HG02623 (cell line): ENCODE measurements around the gene SLC35B4.

Experiments
- ATAC-seq: cut with Tn5 transposase; IDR thresholded peaks from one replicate; pipeline ENCODE4 v1.9.1; 2021; ENCODE audit warnings: moderate library complexity; ENCODE audit not compliant: unreplicated experiment

Gene SLC35B4, protein sequence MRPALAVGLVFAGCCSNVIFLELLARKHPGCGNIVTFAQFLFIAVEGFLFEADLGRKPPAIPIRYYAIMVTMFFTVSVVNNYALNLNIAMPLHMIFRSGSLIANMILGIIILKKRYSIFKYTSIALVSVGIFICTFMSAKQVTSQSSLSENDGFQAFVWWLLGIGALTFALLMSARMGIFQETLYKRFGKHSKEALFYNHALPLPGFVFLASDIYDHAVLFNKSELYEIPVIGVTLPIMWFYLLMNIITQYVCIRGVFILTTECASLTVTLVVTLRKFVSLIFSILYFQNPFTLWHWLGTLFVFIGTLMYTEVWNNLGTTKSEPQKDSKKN

DNA sequence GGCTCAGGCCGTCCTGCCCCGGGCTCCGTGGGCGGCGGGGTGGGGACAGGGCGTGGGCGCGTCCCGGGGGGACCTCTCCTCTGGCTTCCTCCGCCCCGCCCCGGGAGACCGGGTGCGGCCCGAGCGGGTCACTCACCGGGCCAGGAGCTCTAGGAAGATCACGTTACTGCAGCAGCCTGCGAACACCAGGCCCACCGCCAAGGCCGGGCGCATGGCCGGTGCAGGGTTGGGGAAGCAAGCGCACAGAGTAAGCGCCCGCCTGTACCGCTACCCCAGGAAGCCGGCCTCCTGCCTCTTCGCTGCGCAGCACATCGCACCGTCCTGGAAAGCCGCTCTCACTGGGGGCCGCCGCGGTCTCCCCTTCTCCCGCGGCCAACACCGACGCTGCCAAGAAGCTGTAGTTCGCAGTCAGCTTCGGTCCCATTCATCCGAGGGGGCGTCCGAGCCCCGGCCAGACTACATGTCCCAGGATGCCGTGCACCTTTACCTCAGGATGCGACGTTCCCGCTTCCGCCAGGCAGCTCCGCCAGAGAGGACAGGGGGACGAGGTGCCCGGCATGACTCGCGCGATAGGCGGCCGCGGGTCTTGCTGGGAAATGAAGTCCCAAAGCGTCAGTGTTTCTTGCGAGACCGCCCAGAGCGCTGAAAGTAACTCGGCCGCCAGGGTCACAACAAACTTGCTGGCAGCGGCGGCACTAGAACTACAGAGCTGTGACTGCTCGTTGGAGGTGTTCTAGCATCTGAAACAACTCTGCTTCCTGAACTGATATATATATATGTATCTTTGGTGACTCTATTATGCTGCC is at the start of gene SLC35B4:
SLC35B4 (minus strand) TSS at position 392 of the 806 bp plus-strand sequence; CDS start at position 213, 179 bp downstream.
- ATAC-seq: peak; percentile 99

GRCh38 chr7:134366481-134366880 is 49.8 kb upstream of the SLC35B4 start:
- no peak for ATAC-seq

GRCh38 chr7:134365341-134366054 is 48.8 kb upstream of the SLC35B4 start:
- ATAC-seq: no peak

DNA sequence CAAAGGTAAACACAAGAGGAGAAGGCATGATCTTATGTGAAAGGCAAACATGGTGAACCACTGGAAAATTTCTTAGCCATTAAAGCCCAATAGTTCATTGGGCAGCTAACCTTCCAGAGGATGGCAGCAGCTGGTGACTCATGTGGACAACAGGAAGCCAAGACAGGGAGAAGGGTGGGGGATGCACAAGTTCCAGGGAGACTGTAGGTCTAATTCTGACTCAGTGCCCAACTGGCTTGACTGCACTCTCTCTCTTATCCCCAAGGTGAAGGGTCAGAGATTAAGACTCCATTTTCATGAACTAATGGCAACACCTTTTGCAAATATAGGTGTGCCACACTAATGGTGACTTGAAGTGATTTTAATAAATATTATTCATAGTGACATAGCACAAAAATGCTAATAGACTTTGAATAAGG is 47.9 kb upstream of the SLC35B4 start:
- no peak for ATAC-seq

GRCh38 chr7:134362587-134363483 is 46.1 kb upstream of the SLC35B4 start:
- ATAC-seq: no peak

DNA sequence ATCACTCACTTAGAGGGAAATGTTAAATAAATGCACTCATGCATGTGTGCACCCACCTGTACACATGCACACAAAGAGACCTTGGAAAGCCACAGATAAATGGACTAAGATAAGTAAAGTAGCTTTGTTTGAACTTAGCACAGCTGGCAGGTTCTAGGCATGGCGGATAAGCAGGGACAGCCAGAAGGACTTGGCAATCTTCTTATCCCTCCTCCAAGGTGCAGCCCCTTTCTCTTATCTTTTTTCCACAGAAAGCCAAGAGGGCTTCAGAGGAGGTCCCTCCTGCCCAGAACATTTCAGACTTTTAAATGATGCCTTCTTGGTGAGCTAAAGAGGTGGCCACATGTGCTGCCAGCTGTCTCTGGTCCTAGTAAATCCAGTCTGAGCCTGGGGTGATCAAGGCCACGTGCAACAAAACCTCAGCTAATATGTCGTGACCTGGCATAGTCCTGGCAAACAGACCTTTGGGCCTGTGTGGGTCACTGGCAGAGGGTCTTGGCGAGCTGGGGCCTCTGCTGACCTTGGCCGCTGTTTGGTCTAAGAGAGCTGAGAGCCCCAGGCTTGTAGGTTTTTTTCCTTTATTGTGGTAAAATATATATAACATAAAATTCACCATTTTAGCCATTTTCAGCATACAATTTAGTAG is 43.2 kb upstream of the SLC35B4 start:
- ATAC-seq: no peak

- ATAC-seq: no peak
Measured at GRCh38 chr7:134357486-134357885, 40.8 kb upstream of the SLC35B4 start.

- ATAC-seq: no peak
Measured at GRCh38 chr7:134356421-134356936, 39.7 kb upstream of the SLC35B4 start.

GRCh38 chr7:134355927-134356326 is 39.2 kb upstream of the SLC35B4 start:
- ATAC-seq: no peak

DNA sequence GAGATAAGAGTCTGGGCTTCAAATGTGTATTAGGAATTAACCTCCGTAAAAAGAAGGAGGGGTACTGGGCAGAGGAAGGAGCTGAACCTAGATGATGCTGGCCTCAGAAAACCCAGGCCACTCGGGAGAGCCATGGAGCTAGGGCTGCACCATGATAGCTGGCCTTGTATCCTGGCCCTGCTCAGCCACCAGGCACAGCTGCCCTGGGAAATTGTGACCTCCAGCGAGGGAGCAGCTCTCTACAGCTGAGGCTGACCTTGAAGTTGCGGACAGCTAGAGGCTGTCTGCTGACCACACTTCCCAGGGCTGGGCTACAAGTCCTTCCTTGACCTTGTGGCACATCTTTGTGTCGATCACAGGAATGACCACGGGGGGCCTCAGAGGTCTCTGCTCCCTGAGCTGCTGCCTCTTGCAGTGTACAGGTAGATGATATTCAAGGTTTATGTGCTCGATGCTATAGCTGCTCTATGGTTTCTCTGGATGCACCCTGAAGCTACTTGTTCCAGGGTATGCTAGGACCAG is 38.3 kb upstream of the SLC35B4 start:
- no peak for ATAC-seq

- no peak for ATAC-seq
Measured at GRCh38 chr7:134353411-134353810, 36.7 kb upstream of the SLC35B4 start.

DNA sequence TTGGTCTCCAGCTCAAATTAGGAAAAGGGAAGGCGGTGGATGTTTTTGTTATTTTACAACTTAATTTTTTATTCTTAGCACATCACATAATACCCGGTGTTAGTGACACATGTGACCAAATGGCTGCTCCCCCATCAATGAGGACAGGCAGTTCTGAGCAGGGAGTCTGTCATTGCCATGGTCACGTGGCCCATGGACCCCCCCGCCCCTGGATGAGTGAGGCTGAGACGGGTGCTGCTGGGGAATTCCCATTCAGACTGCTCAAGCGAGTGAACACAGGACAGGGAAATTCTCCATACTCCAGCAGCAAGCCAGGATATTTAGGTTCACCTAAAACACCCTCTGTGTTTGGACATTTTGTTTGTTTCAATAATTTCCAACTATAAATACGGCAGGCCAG is 34.7 kb upstream of the SLC35B4 start:
- no peak for ATAC-seq

- no peak for ATAC-seq
Measured at GRCh38 chr7:134350709-134351108, 34.0 kb upstream of the SLC35B4 start.

DNA sequence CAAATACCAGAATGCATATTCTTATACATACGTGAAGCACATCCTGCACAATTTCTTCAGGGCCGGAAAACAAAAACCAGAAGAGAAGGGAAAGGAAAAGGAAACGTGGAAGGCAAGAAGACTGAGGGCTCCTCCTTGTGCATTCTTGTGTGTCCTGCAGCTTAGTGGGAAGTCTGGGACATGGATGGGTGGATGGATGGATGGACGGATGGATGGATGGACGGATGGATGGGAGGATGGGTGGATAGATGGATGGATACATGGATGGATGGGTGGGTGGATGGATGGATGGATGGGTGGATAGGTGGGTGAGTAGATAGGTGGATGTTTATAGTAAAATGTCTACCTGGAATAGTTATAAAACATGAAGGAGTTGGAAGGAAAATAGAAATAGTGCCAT is 30.8 kb upstream of the SLC35B4 start:
- no peak for ATAC-seq

- no peak for ATAC-seq
Measured at GRCh38 chr7:134343796-134344195, 27.1 kb upstream of the SLC35B4 start.

DNA sequence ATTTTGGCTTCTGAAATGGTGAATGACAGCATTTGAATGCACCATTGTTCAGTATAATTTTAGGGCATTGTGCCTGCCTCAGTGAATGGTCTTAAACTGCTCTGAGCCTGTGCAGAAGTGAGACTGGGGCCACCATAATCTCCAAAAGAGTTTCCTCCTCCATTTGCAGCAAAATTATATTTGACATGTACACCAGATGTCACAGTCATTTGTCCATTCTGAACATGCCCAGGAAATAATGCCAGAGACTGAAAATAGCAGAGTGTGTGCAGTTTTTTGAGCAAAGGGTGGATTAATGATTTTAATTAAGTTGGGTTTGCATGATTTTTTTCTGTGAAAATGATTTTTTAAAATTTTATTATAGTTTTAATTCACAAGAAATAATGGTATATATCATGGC is 26.4 kb upstream of the SLC35B4 start:
- ATAC-seq: no peak

DNA sequence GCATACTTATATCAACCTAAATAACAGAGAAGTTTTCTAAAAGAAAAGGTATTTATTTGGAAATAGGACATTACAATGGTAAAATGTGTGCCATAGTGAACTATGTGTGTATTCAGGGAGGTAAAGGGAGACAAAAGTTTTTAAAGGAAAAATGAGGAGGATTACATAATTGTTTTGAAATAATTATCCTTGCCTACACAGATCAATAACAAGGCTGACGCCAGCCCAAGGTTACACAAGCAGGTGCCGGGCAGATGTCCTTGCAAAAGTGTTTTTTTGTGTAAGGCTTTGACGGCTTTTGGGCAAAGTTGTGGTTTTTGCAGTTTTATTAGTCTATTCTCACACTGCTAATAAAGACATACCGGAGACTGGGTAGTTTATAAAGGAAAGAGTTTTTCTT is 22.7 kb upstream of the SLC35B4 start:
- no peak for ATAC-seq

GRCh38 chr7:134337980-134338379 is 21.2 kb upstream of the SLC35B4 start:
- no peak for ATAC-seq

- no peak for ATAC-seq
Measured at GRCh38 chr7:134334408-134334807, 17.7 kb upstream of the SLC35B4 start.

- ATAC-seq: no peak
Measured at GRCh38 chr7:134333943-134334342, 17.2 kb upstream of the SLC35B4 start.
